PFSK-1 (cell line): ENCODE measurements around the gene PCED1B.

Source experiments
- FOXP2 ChIP-seq: optimal IDR thresholded peaks from 2 replicates; pipeline ENCODE3; 2011; ENCODE audit warnings: borderline replicate concordance, control low read depth, inconsistent platforms; ENCODE audit not compliant: insufficient read depth; ENCODE audit errors: extremely low read length, extremely low read depth
- POLR2AphosphoS5 ChIP-seq: IDR thresholded peaks from 2 replicates; pipeline ENCODE4 v1.6.1; 2012; ENCODE audit warnings: low read depth, mild to moderate bottlenecking, control low read depth, low read length, moderate library complexity
- SIN3A ChIP-seq: IDR thresholded peaks from 2 replicates; pipeline ENCODE4 v1.6.1; 2012; ENCODE audit warnings: mild to moderate bottlenecking, low read length, moderate library complexity, borderline replicate concordance; ENCODE audit not compliant: insufficient read depth
- TAF1 ChIP-seq: IDR thresholded peaks from 2 replicates; pipeline ENCODE4 v1.6.1; 2012; ENCODE audit warnings: low read length, control low read depth, borderline replicate concordance; ENCODE audit not compliant: insufficient read depth
- TF ChIP-seq, protein P1 (sequence below), 2 experiments: IDR thresholded peaks; 2 replicates each; pipeline versions ENCODE4 v1.6.1 to v1.8.0; 2011 to 2012; ENCODE audit warnings: low read depth in 2 of 2, low read length in 2 of 2, control low read depth in 1 of 2, inconsistent platforms in 1 of 2, mild to moderate bottlenecking in 1 of 2, moderate library complexity in 1 of 2; ENCODE audit not compliant: insufficient read depth in 1 of 2

PCED1B gene

DNA sequence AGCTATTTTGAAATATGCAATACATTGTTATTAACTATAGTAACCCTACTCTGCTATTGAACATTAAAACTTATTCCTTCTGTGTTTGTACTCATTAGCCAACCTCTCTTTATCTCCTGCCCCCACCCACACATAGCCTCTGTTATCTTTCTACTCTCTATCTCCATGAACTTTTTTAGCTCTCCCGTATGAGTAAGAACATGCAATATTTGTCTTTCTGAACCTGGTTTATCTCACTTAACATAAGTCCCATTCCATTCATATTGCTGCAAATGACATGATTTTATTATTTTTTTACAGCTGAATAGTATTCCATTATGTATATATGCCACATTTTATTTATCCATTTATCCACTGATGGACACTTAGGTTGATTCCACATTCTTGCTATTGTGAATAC lies 79.4 kb downstream of the PCED1B start:
- TF ChIP-seq FOXP2 (no peak), POLR2AphosphoS5 (no peak), SIN3A (no peak), TAF1 (no peak)
- TF ChIP-seq, protein P1, sequence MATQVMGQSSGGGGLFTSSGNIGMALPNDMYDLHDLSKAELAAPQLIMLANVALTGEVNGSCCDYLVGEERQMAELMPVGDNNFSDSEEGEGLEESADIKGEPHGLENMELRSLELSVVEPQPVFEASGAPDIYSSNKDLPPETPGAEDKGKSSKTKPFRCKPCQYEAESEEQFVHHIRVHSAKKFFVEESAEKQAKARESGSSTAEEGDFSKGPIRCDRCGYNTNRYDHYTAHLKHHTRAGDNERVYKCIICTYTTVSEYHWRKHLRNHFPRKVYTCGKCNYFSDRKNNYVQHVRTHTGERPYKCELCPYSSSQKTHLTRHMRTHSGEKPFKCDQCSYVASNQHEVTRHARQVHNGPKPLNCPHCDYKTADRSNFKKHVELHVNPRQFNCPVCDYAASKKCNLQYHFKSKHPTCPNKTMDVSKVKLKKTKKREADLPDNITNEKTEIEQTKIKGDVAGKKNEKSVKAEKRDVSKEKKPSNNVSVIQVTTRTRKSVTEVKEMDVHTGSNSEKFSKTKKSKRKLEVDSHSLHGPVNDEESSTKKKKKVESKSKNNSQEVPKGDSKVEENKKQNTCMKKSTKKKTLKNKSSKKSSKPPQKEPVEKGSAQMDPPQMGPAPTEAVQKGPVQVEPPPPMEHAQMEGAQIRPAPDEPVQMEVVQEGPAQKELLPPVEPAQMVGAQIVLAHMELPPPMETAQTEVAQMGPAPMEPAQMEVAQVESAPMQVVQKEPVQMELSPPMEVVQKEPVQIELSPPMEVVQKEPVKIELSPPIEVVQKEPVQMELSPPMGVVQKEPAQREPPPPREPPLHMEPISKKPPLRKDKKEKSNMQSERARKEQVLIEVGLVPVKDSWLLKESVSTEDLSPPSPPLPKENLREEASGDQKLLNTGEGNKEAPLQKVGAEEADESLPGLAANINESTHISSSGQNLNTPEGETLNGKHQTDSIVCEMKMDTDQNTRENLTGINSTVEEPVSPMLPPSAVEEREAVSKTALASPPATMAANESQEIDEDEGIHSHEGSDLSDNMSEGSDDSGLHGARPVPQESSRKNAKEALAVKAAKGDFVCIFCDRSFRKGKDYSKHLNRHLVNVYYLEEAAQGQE (IDR thresholded peaks at IDR 0.05; ENCODE audit: insufficient read depth in 1 of 2, low read depth in 2 of 2, low read length in 2 of 2) = no peak

DNA sequence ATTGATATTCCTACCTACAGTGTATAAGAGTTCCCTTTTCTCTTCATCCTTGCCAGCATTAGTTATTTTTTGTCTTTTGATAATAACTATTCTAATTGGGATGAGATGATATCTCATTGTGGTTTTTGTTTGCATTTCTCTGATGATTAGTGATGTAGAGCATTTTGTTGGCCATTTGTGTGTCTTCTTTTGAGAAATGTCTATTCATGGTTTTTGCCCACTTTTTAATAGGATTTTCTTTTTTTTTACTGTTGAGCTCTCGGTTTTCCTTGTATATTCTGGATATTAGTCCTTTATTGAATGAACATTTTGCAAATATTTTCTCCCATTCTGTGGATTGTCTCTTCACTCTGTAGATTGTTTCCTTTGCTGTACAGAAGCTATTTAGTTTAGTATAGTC lies 79.9 kb downstream of the PCED1B start:
- no peak for TF ChIP-seq POLR2AphosphoS5
- TF ChIP-seq TAF1 = no peak
- TF ChIP-seq, protein P1 (IDR thresholded peaks at IDR 0.05; ENCODE audit: insufficient read depth in 1 of 2, low read depth in 2 of 2, low read length in 2 of 2) = no peak
- TF ChIP-seq FOXP2 = no peak
- no peak for TF ChIP-seq SIN3A

DNA sequence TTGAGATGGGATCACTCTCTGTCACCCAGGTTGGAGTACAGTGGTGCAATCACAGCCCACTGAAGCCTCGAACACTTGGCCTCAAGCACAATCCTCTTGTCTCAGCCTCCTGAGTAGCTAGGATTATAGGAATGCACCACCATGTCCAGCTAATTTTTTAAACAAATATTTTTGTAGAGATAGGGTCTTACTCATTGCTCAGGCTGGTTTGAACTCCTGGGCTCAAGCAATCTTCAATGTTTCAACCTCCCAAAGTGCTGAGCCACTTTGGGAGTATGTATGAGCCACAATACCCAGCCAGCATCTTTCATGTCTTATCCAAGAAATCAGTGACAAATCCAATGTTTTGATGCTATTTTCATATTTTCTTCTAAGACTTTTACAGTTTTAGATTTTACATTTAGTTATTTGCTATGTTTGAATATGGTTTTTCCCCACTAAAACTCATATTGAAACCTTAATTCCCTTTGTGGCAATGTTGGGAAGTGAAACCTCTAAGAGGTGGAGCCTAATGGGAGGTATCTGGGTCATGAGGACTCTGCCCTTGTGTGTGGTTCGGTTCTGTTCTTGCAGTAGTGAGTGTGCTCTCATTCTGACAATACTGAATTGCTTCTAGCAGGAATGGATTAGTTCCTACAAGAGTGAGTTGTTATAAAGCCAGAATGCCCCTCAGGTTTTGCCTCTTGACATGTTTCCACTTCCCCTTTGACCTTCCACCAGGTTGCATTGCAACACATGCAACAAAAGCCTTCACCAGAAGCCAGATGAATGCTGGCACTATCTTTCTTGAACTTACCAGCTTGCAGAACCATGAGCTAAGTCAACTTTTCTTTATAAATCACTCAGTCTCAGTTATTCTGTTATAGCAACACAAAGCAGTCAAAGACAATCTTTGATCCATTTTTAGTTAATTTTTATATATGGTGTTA lies 81.2 kb downstream of the PCED1B start:
- TF ChIP-seq, protein P1 (IDR thresholded peaks at IDR 0.05; ENCODE audit: insufficient read depth in 1 of 2, low read depth in 2 of 2, low read length in 2 of 2) = no peak
- TF ChIP-seq TAF1 (no peak), POLR2AphosphoS5 (no peak), SIN3A (no peak)

- TF ChIP-seq SIN3A (no peak), TAF1 (no peak), FOXP2 (no peak), POLR2AphosphoS5 (no peak)
- TF ChIP-seq, protein P1 (IDR thresholded peaks at IDR 0.05; ENCODE audit: insufficient read depth in 1 of 2, low read depth in 2 of 2, low read length in 2 of 2) = no peak
Measured at GRCh38 chr12:47164116-47164515, 84.7 kb downstream of the PCED1B start.

- TF ChIP-seq TAF1 (no peak), FOXP2 (no peak), SIN3A (no peak), POLR2AphosphoS5 (no peak)
- TF ChIP-seq, protein P1 (IDR thresholded peaks at IDR 0.05; ENCODE audit: insufficient read depth in 1 of 2, low read depth in 2 of 2, low read length in 2 of 2) = no peak
Measured at GRCh38 chr12:47164724-47165439, 85.5 kb downstream of the PCED1B start.
